ENCODE measurements around the gene LONRF3. TPM values are rescaled to one million over a fixed set of nuclear protein-coding genes. Genes with fewer than 3 reads are reported as not detected.

The LONRF3 gene
- total and polyA plus RNA-seq, 2 of the 13 experiments (the other 11 are each of a cell fraction or from before 2014, with no cell fraction given): 4.8 to 11.6 TPM

GRCh38 chrX:119063428-119063827, 89.0 kb downstream of the LONRF3 start:
- H3K9me3 ChIP-seq (ENCODE audit: low read length): no peaks in the 10 kb centered on the region
- no peaks in the 10 kb centered on the region for H3K36me3 ChIP-seq (replicated peaks in 1 of 2; ENCODE audit: control insufficient read depth in 1 of 2, insufficient read depth in 2 of 2, low read length in 2 of 2)
- DNase-seq (ENCODE audit: low spot score): no peak
- whole genome bisulfite sequencing (ENCODE audit: low lambda C conversion rate): 76% methylated on average over 7 of the region's 7 CpGs
- no peak overlapping the region for H3K27ac ChIP-seq (ENCODE audit: extremely low read length, insufficient read depth, low read length)
- ATAC-seq: no peak
- no peaks in the 10 kb centered on the region for H3K79me2 ChIP-seq (ENCODE audit: insufficient read depth, low read length)
- no TSS peak for BruUV-seq (replicated peaks)
- in situ Hi-C loops (cut with HindIII; ENCODE audit: extremely low pct_ligation_motif_present, low pct_unique_long_range_greater_than_20kb): loop anchor here (10.0 kb wide), 1 partner anchor 219 kb away; no protein-coding TSS in a partner anchor
- FAIRE-seq: no peak
- H3K4me2 ChIP-seq (ENCODE audit: low read depth, low read length): no peak overlapping the region
- H2AFZ ChIP-seq (ENCODE audit: low read length): no peak overlapping the region
- intact Hi-C loops (cut with micrococcal nuclease; ENCODE audit: unreplicated experiment): no loop called here
- ChIA-PET CTCF (ENCODE audit: low intra/inter-chr PET ratio, low total read pairs) (no interaction called here), POLR2A (no interaction called here)
- no peaks in the 10 kb centered on the region for H3K4me1 ChIP-seq (ENCODE audit: insufficient read depth, low read length)
- H3K4me3 ChIP-seq (replicated peaks in 1 of 3; ENCODE audit: insufficient read depth in 1 of 3, low read depth in 2 of 3, low read length in 3 of 3): no peak overlapping the region
- no peaks in the 10 kb centered on the region for H4K20me1 ChIP-seq (ENCODE audit: insufficient read depth, low read length)
- H3K9ac ChIP-seq (ENCODE audit: insufficient read depth, low read depth, low read length): no peak overlapping the region
- H3K27me3 ChIP-seq (ENCODE audit: control insufficient read depth in 1 of 2, insufficient read depth in 2 of 2, low read length in 2 of 2): no peaks in the 10 kb centered on the region
- TF ChIP-seq BRD4 (CRISPR knock-in tag; IDR thresholded peaks at IDR 0.05): no peak
- TF ChIP-seq ZNF235 (CRISPR knock-in tag; IDR thresholded peaks at IDR 0.05; ENCODE audit: borderline replicate concordance): no peak
- no peak for TF ChIP-seq ARHGAP35 (CRISPR knock-in tag; IDR thresholded peaks at IDR 0.05; ENCODE audit: borderline replicate concordance)
- TF ChIP-seq RAD51 (IDR thresholded peaks at IDR 0.05; ENCODE audit: borderline replicate concordance): no peak
- TF ChIP-seq GABPA (IDR thresholded peaks at IDR 0.05; ENCODE audit: low read depth, low read length): no peak
- TF ChIP-seq GABPA (CRISPR knock-in tag; IDR thresholded peaks at IDR 0.05; ENCODE audit: low read depth): no peak
- TF ChIP-seq, protein P1, sequence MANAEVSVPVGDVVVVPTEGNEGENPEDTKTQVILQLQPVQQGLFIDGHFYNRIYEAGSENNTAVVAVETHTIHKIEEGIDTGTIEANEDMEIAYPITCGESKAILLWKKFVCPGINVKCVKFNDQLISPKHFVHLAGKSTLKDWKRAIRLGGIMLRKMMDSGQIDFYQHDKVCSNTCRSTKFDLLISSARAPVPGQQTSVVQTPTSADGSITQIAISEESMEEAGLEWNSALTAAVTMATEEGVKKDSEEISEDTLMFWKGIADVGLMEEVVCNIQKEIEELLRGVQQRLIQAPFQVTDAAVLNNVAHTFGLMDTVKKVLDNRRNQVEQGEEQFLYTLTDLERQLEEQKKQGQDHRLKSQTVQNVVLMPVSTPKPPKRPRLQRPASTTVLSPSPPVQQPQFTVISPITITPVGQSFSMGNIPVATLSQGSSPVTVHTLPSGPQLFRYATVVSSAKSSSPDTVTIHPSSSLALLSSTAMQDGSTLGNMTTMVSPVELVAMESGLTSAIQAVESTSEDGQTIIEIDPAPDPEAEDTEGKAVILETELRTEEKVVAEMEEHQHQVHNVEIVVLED (CRISPR knock-in tag; IDR thresholded peaks at IDR 0.05; ENCODE audit: borderline replicate concordance): no peak
- TF ChIP-seq PLSCR1 (CRISPR knock-in tag; IDR thresholded peaks at IDR 0.05; ENCODE audit: borderline replicate concordance): no peak
- no peak for TF ChIP-seq AHR (CRISPR knock-in tag; IDR thresholded peaks at IDR 0.05)
- no peak for TF ChIP-seq ZNF280B (CRISPR knock-in tag; IDR thresholded peaks at IDR 0.05; ENCODE audit: borderline replicate concordance)
- no peak for TF ChIP-seq ZNF501 (CRISPR knock-in tag; IDR thresholded peaks at IDR 0.05)
- TF ChIP-seq NFYB (CRISPR knock-in tag; IDR thresholded peaks at IDR 0.05): no peak
- no peak for TF ChIP-seq ZNF790 (CRISPR knock-in tag; IDR thresholded peaks at IDR 0.05; ENCODE audit: borderline replicate concordance)
- no peak for TF ChIP-seq MEIS2 (CRISPR knock-in tag; IDR thresholded peaks at IDR 0.05)
- TF ChIP-seq, protein P2, sequence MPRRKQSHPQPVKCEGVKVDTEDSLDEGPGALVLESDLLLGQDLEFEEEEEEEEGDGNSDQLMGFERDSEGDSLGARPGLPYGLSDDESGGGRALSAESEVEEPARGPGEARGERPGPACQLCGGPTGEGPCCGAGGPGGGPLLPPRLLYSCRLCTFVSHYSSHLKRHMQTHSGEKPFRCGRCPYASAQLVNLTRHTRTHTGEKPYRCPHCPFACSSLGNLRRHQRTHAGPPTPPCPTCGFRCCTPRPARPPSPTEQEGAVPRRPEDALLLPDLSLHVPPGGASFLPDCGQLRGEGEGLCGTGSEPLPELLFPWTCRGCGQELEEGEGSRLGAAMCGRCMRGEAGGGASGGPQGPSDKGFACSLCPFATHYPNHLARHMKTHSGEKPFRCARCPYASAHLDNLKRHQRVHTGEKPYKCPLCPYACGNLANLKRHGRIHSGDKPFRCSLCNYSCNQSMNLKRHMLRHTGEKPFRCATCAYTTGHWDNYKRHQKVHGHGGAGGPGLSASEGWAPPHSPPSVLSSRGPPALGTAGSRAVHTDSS (CRISPR knock-in tag; conservative IDR thresholded peaks at IDR 0.05): no peak
- TF ChIP-seq ZFP90 (CRISPR knock-in tag; IDR thresholded peaks at IDR 0.05; ENCODE audit: borderline replicate concordance): no peak

All from HepG2 (cell line).